Measurements from ENCODE around the gene AZIN2.
"Not testable (repeated sequence)": the region's sequence is repeated elsewhere in the genome, so short reads cannot be mapped to it uniquely, and the experiment has no call there.

Gene AZIN2

DNA sequence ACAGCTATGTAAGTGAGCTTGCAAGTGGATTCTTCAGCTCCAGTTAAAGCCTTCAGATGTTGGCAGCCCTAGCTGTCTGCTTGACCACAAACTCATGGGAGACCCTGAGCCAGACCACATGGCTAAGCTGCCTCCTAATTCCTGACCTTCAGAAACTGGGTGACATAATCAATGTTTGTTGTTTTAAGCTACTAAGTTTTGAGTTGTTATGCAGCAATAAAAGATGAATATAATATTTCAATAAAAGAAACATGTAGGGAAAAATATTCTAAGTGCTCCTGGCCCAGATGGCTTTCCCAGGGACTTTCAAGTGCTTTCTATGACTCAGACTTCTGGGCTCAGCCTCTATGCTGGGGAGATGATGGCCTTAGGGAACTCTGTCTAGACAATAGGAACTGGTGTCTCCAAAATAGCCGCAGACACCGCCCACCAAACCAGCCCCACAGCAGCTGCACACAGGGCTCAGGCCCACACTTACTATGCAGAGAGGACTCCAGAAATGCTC, 20.3 kb upstream of the AZIN2 start:
- no peak for DNase-seq

DNA sequence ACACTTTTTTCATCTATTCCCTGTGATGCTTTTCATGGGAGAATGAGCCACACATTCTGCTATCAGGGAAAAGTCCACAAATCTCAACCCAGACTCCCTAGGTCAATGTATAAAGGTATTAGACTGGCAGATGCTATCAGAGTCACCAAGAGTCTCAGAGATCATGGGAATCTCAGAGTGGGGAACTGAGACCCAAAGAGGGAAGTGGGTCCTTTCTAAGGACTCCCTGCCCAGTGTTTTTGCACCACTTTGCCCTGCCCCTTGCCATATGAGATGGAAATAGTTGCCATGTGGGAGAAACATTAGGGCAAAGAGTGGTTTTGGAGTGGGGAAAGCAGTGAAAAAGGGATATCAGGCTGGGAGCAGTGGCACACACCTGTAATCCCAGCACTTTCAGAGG, 19.1 kb upstream of the AZIN2 start:
- no peak for DNase-seq

DNA sequence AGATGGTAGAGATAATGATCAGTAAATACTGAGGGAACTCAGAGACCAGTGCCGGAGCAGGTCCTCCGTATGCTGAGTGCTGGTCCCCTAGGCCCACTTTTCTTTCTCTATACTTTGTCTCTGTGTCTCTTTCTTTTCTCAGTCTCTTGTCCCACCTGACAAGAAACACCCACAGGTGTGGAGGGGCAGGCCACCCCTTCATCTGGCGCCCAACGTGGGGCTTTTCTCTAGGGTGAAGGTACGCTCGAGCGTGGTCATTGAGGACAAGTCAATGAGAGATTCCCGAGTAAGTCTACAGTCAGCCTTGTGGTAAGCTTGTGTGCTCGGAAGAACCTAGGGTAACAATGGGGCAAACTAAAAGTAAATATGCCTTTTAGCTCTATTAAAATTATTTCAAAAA, 16.7 kb upstream of the AZIN2 start:
- DNase-seq: not testable (repeated sequence)

DNA sequence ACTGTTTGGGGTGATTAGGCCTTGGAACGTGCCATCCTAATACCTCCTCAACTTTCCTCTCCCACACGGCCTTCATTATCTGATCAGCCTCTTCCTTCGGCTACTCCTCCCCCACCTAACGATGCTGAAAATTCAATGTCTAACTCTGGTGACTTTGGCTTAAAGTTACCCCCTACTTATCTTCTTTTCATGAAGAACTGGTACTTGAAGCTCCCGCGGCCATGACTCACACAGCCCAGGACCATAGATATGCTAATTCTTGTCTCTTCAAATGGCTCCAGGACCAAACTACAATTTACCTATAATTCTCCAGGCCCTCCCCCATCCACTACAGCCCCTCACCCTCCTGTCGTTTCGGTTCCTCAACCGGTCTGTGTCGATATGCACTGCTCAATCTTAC, 15.7 kb upstream of the AZIN2 start:
- DNase-seq: no peak

DNA sequence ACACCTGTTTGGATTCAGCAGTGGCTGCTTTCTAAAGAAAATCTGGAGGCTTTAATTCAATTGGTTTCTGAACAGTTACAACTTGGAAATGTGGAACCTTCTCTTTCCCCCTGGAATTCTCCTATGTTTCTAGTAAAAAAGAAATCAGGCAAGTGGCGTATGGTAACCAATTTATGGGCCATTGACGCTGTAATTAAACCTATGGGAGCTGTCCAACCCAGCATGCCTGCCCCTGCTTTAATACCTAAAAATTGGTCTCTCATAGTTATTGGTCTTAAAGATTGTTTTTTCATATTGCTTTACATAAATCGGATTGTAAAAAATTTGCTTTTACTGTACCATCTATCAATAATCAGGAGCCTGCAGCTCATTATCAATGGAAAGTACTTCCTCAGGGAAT, 14.5 kb upstream of the AZIN2 start:
- not testable (repeated sequence) for DNase-seq

DNA sequence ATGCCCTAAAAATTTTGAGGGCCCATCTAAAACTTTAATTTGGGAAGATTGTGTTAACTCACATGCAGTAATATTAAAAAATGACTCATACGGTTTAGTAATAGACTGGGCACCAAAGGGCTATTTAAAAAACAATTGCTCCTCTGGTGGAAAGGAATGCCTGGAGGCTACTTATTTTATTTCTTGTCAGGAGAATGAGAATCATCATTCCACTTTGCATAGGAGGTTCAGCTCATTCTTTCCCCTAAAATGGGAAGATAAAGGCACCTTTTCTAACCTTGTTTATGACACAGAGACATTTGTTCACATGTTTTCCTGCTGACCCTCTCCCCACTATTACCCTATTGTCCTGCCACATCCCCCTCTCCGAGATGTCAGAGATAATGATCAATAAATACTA, 12.8 kb upstream of the AZIN2 start:
- DNase-seq: not testable (repeated sequence)

DNA sequence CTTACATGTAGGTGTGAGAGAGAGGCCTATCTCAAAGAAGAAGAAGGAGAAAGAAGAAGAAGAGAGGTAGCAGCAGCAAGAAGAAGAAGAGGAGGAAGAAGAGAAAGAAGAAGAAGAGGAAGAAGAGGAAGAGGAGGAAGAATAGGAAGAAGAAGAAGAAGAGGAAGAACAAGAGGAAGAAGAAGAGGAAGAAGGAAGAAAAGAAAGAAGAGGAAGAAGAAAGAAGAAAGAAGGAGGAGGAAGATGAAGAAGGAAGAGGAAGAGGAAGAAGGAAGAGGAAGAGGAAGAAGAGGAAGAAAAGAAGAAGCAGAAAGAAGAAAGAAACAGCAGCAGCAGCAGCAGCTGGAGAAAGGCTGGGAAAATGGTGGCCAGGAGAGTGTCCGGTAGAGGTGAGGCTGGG, 10.3 kb upstream of the AZIN2 start:
- DNase-seq: no peak

DNA sequence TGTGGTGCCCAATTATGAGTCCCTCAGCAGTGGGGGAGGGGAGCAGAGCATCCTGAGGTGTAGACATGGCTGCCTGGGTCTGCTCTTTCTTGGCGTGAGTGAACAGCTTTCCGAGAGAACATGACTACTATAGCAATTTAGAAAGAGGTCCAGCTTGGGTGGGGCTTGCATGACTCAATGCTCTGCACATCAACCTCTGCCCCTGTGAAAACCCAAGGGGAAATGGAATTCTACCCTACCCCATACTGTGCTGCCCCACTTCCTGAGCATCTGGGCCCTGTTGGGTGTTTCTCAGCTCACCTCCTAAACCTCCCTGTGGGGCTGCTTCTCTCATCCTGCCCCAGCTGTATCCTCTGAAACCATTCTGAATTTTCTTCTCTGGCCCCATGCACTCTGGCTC, 8.2 kb upstream of the AZIN2 start:
- DNase-seq: no peak

DNA sequence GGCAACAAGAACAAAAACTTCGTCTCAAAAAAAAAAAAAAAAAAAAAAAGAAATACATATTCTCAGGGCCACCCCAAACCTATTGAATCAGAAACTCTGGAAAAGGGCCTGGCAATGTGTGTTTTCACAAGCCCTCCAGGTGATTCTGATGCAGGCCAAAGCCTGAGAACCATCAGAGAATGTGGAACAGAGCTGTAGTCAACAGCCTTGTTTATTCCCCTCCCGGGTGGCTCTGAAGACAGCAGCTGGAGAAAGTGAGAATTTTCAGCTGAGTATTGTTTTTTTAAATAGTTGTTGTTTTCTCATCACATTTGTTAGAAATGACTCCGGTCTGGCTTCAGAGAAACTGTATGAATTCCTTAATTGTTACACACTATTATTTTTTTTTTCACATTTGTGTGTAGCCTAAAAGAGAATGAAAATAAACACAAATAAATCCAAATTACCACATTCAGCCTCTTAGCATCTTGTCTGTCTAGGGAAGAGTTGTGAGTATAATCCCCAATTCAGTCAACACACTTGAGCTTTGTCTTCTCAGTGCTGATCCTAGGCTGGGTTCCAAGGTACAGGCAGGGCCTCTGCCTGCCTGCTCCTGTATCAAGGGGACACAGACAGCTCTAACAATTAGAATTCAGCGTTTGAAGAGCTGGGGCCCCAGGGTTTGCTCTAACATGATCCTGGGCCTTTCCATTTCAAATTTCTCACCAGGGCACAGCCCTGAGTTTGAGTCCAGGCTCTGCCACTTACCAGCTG, 6.6 kb upstream of the AZIN2 start:
- no peak for DNase-seq

DNA sequence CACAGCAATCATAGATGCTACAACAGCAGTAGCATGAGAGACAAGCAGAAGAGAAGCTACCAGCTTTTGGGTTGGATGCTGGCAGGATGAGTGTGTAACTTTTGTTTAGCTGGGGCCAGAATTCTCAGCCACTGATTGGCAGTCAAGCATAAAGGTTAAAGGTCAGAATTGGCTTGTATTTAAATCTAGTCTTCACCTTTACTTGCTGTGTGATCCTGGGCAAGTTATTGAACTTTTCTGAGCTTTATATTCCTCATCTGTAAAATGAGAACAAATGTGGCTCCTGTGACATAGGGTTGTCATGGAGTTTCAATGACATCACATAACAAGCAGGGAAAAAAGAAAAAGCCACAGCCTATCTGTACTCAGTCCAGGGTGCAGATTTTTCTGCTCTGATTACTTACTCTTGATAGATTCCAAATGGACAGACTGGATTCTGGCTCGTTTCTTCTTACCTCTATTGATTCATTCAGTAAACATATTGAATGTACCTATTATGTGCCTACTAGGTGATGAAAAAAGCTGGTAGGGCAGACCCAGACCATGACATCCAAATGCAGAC, 2.8 kb upstream of the AZIN2 start:
- no peak for DNase-seq

DNA sequence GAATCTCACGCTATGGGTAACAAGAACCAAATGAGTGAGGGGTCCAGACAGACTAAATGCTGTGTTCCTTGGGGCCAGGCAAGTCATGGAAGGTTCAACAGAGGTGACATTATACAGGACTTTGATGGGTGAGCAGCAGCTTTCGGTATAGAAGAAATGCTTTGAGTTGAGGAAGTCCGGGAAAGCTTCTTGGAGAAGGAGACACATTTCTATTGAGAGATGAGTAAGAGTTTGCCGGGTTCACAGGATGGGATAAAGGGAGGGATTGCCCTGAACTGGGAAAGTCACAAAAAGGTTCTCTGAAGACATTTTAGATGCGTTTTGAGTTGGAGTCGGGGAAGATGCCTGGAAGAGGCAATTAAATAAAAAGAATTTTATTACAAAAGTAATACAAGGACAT, 580 bp upstream of the AZIN2 start:
- DNase-seq: no peak

DNA sequence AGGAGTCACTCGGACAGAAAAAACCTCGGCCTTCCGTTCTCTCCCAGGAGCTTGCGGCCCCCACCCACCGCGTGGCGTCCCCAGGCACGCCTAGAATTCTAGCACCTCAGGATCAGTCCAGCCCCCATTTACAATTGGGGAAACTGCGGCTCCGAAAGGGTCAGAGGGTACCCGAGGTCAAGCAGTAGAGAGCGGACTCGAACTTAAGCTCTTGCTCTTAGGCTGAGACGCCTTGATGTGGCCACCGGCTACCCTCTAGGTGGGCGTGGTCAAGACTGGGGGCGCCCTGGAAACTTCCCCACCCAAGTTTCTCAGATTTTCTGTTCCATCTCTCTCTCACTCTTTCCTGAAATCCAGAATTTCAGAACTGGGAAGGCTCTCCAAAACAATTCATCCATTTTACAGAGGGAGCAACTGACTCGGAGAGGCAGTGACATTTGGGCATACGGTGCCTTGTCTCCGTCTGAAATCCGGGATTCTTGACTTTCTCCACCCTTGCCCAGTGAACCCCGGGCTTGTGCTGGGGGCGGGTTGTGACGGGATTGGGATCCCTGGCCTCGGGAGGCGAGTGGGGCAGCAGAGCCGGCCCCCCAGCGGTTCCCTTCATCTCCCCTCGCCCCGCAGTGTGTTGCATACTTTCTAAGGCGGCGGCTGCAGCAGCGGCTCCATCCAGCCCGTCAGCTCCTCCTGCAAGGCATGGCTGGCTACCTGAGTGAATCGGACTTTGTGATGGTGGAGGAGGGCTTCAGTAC, 777 bp downstream of the AZIN2 start:
- no peak for DNase-seq

DNA sequence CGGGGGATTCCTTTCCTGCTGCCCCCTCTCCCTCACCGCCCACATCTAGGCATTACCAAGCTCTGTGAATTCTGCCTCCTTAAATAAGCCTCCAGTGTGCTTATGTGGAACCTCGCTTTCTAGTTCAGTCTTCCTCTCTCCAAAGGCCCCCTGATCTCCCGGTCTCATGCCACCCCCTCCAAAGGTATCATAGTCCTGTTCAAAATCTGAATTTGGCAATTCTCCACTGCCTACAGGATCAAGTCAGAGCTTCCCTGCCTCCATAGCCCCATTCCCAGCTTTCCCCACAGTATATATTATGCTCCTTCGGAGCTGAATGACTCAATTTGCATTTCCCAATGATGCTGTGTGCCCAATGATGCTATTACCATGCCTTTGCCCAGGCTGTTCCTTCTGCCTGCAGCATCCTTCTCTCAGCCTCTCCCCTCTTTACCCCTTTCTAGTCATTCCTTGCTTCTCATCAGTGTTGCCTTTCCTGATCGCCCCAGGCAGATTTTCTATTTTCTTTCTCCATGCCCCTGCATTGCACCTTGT, 1.7 kb downstream of the AZIN2 start:
- no peak for DNase-seq

DNA sequence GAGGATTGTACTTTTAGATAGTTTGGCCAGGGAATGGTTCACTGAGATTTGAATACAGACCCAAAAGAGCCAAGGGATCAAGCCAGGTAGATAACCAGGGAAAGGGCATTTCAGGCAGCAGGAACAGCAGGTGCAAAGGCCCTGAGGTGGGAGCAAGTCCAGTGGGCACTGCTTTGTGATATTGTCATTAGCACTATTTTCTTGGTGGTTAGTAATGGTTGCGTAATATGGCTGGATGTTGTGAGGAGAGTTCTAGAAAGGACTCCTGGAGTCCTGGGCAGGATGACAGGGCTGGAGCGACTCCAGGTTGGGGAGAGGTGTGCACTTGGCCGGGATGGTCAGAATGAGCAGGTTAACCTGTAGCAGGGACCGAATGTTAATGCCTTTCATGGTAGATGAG, 4.4 kb downstream of the AZIN2 start:
- DNase-seq: no peak

DNA sequence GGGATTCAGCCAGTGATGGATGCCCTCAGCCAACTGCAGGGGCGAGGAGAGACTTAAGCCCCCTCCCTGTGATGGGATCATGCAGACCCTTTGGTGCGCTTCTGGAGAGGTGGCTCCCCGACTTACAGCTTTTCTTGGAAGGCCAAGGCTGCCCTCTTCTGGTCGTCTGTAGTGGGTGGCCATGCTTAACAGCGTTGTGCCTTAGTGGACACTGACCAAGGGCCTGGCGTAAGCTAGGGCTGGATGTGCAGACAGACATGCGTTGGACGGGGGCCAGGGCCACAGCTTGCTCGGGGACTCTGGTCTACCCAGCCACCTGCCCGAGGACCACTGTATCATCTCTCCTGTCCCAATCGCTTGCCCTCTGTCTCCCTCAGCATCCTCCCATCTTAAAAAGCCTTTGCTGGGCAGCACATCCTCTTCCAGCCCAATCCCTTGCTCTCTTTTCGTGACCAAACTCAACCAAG, 5.5 kb downstream of the AZIN2 start:
- DNase-seq: peak; percentile 22

DNA sequence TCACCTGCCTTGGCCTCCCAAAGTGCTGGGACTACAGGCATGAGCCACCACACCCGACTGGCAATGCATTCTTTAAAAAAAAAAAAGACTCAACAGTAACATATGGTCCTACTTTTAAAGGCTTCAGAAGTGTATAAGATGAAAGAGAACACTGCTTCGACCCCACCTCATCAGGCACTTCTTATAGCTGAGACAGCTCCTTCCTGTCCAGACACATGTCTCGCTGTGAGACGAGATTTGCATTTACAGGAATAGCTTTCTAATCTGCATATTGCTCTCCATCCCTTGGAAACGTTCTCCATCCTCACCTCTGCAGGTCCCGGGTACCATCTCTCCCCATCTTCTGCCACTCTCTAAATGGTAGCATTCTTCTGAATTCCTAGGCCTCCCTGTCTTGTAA, 6.7 kb downstream of the AZIN2 start:
- DNase-seq: no peak

DNA sequence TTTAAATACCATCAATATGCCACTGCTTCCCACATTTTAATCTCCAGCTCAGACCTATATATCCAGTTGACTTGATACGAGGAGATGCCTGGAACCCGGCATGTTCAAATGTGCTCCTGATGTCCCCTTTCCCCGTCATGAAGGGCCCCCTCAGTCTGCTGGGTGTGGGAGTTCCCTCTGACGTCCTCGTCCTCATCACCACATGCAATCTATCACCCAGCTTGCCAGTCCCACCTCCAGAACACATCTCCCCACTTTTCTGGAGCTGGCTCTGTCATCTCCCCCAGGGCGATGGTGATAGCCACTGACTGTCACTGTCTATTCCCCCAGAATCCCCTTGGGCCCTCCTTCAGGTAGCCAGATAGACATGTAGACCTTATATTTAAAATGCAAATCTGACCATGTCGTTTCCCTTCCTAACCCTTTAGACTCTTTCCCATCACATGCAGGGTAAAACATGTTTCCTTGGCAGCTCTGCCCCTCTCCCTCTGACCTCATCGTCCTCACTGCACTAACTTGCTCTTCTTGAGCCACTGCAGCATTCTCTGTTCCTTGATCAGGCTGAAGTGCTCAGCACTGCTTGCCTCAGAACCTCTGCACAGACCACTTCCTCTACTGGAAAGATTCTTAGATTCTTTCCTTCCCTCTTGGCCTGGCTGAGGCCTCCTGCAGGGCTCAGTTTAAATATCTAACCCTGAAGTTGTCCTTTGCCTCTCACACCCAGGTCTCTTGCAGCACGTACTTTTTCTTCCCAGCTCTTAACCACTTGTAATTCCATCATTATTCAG, 7.4 kb downstream of the AZIN2 start:
- no peak for DNase-seq

DNA sequence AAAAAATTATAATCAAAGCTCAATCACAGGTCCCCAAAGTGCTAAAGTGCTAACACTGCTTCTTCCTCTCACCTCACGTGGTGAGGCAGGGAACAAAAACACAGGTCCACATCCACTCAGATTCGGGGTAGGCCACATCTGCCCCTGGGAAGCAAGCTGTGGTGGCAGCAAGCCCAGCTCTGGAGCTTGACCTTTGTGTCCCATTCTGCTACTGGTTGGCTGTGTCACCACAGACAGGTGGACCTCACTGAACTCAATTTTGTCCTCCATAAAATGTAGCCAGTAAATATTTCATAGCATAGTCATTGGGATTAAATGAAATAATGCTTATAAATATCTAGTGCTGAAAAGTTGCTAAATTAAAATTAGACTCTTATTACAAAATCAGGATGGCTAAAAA, 8.5 kb downstream of the AZIN2 start:
- no peak for DNase-seq

DNA sequence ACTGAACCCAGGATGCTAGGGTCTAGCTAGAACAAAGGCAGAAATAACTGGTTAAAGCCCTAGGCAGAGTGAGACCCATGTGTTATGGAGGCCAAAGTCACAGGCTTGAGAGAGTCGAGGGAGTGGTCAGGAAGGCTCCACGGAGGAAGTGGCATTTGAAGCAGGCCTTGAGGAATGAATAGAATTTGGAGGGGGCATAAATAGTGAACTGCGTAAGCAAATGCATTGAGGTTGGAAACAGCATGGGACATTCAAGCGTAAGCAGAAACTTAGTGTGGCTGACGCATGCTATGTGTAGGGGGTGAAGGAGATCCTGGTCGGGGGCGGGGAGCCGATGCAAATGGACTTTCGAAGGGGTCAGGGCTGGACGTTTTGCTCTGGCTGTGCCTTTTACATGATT, 11.5 kb downstream of the AZIN2 start:
- DNase-seq: no peak

DNA sequence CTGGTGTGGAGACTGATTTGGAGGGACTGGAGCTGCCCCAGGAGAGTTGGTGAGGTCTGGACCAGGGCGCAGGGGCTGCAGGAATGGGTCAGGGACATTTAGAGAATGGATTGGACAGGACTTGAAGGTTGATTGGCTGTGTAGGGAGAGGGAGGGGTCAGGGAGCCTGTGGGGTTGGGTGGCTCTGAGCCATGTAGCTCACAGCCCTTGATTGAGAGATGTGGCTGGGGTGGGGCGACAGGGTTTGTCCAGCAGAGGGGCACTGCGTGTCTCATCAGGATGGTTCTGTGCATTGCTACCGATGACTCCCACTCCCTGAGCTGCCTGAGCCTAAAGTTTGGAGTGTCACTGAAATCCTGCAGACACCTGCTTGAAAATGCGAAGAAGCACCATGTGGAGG, 12.1 kb downstream of the AZIN2 start:
- no peak for DNase-seq

DNA sequence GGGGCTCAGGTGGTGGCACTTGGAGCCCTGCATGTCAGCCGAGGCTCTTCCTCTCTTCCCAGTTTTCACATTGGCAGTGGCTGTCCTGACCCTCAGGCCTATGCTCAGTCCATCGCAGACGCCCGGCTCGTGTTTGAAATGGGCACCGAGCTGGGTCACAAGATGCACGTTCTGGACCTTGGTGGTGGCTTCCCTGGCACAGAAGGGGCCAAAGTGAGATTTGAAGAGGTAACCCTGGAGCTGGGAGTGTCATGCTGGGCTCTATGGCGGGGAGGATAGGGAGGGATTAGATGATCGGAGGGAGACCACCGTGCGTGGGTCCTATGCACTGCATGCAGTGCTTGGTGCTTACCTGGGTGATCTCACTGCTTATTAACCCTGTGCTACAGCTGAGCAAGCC, 13.5 kb downstream of the AZIN2 start:
- DNase-seq: no peak

DNA sequence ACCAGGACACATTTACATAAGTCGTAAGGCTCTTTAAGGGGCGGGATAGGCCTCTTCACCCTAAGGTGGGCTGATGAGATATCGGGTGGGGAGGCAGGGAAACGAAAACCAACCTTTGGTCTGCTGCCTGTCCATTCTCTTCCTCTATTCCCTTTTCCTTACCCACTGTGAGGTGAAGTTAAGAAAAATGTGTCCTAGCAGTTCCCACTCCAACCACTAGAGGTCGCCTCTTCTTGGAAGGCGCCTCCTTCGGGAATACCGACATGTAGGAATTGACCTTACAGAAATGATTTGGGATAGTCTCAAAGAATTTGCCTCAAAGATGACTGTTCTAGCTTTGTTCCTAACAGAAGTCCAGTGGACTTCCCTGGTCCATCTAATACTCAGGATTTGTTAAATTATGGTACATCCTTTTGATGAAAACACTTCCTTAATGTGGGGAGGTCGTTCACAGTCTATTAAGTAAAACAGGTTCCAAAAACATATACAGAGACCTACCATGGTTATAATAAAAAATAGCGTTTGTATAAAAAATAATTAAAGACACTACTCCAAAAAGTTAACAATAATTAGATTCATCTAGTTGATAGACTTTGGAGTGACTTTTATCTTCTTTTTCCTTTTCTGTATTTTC, 14.1 kb downstream of the AZIN2 start:
- peak; percentile 51 for DNase-seq
